ENCODE results near the gene LRRC47. TPM values are rescaled to one million over a fixed set of nuclear protein-coding genes. Genes with fewer than 3 reads are reported as not detected.

The LRRC47 gene
- polyA plus RNA-seq, 1 of the 3 experiments (the other 2 are of a cell fraction) = 34.6 TPM

DNA sequence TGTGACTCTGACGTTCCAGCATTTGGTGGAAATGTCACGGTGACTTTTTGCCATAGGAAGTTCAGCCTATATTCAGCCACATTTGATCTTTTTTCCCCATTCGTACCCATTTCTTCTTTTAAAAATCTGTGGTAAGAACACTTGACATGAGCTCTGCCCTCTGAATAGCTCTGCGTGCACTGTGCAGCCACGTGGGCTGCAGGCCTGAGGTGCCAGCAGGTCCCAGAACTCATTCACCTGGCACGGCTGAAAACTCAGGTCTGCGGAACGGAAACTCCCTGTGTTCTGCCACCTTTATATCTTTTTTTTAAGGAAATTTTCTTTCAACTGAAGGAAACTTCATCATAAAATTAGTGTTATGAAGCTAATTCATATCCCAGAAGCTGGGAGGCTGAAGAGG is 32.1 kb upstream of the LRRC47 start:
- H3K27ac ChIP-seq (ENCODE audit: low read depth in 2 of 2, low read length in 1 of 2) = no peak overlapping the region
- H3K9me2 ChIP-seq = no peaks in the 10 kb centered on the region
- no peak overlapping the region for H3K4me3 ChIP-seq (ENCODE audit: low read depth in 2 of 2, low read length in 1 of 2)
- no peak overlapping the region for H3K9ac ChIP-seq
- H3K79me2 ChIP-seq (ENCODE audit: insufficient read depth) = no peaks in the 10 kb centered on the region
- H2AFZ ChIP-seq (ENCODE audit: low read depth) = no peak overlapping the region
- no peaks in the 10 kb centered on the region for H4K20me1 ChIP-seq (ENCODE audit: insufficient read depth)
- TF ChIP-seq NFIC (IDR thresholded peaks at IDR 0.05; ENCODE audit: borderline replicate concordance) (no peak), YY1 (IDR thresholded peaks at IDR 0.05; ENCODE audit: low read depth) (no peak), RFX5 (IDR thresholded peaks at IDR 0.05; ENCODE audit: low read length) (no peak), FOXM1 (IDR thresholded peaks at IDR 0.05; ENCODE audit: low read depth) (no peak), MXI1 (IDR thresholded peaks at IDR 0.05; ENCODE audit: low read depth, low read length) (no peak), FOSL2 (IDR thresholded peaks at IDR 0.05; ENCODE audit: borderline replicate concordance, low read depth) (no peak), EZH2phosphoT487 (IDR thresholded peaks at IDR 0.05; ENCODE audit: borderline replicate concordance, low read depth) (no peak), SIN3A (IDR thresholded peaks at IDR 0.05; ENCODE audit: borderline replicate concordance, low read depth, low read length) (no peak), TAF1 (IDR thresholded peaks at IDR 0.05; ENCODE audit: borderline replicate concordance, low read depth, low read length) (no peak), ELF1 (IDR thresholded peaks at IDR 0.05) (no peak), EP300 (IDR thresholded peaks at IDR 0.05; ENCODE audit: borderline replicate concordance in 1 of 2, low read depth in 1 of 2, low read length in 1 of 2) (no peak), JUND (IDR thresholded peaks at IDR 0.05) (no peak)
- TF ChIP-seq, protein P1, sequence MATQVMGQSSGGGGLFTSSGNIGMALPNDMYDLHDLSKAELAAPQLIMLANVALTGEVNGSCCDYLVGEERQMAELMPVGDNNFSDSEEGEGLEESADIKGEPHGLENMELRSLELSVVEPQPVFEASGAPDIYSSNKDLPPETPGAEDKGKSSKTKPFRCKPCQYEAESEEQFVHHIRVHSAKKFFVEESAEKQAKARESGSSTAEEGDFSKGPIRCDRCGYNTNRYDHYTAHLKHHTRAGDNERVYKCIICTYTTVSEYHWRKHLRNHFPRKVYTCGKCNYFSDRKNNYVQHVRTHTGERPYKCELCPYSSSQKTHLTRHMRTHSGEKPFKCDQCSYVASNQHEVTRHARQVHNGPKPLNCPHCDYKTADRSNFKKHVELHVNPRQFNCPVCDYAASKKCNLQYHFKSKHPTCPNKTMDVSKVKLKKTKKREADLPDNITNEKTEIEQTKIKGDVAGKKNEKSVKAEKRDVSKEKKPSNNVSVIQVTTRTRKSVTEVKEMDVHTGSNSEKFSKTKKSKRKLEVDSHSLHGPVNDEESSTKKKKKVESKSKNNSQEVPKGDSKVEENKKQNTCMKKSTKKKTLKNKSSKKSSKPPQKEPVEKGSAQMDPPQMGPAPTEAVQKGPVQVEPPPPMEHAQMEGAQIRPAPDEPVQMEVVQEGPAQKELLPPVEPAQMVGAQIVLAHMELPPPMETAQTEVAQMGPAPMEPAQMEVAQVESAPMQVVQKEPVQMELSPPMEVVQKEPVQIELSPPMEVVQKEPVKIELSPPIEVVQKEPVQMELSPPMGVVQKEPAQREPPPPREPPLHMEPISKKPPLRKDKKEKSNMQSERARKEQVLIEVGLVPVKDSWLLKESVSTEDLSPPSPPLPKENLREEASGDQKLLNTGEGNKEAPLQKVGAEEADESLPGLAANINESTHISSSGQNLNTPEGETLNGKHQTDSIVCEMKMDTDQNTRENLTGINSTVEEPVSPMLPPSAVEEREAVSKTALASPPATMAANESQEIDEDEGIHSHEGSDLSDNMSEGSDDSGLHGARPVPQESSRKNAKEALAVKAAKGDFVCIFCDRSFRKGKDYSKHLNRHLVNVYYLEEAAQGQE (IDR thresholded peaks at IDR 0.05; ENCODE audit: low read depth, low read length) = no peak
- TF ChIP-seq, protein P2, sequence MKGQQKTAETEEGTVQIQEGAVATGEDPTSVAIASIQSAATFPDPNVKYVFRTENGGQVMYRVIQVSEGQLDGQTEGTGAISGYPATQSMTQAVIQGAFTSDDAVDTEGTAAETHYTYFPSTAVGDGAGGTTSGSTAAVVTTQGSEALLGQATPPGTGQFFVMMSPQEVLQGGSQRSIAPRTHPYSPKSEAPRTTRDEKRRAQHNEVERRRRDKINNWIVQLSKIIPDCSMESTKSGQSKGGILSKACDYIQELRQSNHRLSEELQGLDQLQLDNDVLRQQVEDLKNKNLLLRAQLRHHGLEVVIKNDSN (IDR thresholded peaks at IDR 0.05; ENCODE audit: borderline replicate concordance, low read depth) = no peak
- TF ChIP-seq, protein P3, sequence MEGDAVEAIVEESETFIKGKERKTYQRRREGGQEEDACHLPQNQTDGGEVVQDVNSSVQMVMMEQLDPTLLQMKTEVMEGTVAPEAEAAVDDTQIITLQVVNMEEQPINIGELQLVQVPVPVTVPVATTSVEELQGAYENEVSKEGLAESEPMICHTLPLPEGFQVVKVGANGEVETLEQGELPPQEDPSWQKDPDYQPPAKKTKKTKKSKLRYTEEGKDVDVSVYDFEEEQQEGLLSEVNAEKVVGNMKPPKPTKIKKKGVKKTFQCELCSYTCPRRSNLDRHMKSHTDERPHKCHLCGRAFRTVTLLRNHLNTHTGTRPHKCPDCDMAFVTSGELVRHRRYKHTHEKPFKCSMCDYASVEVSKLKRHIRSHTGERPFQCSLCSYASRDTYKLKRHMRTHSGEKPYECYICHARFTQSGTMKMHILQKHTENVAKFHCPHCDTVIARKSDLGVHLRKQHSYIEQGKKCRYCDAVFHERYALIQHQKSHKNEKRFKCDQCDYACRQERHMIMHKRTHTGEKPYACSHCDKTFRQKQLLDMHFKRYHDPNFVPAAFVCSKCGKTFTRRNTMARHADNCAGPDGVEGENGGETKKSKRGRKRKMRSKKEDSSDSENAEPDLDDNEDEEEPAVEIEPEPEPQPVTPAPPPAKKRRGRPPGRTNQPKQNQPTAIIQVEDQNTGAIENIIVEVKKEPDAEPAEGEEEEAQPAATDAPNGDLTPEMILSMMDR (IDR thresholded peaks at IDR 0.05) = no peak
- ChIA-PET CTCF (interaction anchor here (0.9 to 1.4 kb wide), 3 partner anchors 13 to 71 kb away, joined by 3 read pairs; partner anchors contain the start of gene C1orf174), POLR2A (no interaction called here)
- peaks cover 8% of the 10 kb centered on the region for H3F3A ChIP-seq (replicated peaks; ENCODE audit: insufficient read depth)
- no peak for DNase-seq
- 96% methylated on average over 8 of the region's 8 CpGs for WGBS (ENCODE audit: low lambda C conversion rate)
- H3K27me3 ChIP-seq (ENCODE audit: insufficient read depth) = no peaks in the 10 kb centered on the region
- H3K4me2 ChIP-seq = no peak overlapping the region
- H3K4me1 ChIP-seq (ENCODE audit: control insufficient read depth in 1 of 2, insufficient read depth in 2 of 2, low read depth in 1 of 2, low read length in 1 of 2) = peaks cover 9 to 13% of the 10 kb centered on the region in 2 experiments; a peak in 2 of 4 replicates
- no peaks in the 10 kb centered on the region for H3K9me3 ChIP-seq
- peaks cover 14 to 34% of the 10 kb centered on the region in 2 experiments for H3K36me3 ChIP-seq (replicated peaks in 1 of 2; ENCODE audit: control insufficient read depth in 1 of 2, insufficient read depth in 2 of 2, low read length in 1 of 2)

All from SK-N-SH (cell line).